ENCODE results near the gene HOXB9.

DNA sequence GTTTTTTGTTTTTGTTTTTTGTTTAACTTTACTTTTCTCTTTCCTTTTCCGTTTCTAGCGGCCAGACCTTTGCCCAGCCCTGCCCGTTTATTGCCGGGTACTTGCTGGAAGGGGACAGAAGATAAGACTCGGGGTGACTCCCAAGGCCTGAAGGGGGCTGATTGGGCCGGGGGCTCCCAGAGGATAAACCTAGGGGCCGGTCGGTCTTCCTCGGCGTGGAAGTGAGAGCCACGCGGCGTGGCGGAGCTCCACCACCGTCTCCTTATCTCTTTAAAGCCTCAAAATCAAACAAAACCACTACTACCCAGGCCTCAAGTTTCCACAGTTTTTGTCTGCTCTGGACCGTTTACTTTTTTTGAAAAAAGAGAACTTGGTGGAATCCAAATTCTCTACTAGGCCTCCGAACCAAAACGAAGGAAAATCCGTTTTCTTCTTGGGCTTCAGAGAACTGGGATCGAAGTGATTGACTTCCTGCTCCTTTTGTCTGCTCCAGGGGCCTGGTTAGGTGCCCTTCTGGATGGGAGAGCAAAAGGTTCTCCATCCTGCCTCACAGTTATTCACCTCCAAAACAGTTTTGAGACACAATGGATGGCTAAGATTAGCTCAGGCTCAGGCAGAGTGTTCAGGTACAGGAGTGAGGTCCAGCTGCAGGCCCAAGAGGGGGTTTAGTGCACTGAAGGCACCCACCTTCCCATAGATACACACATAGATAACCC is 8.5 kb upstream of the HOXB9 start:
- TF ChIP-seq, protein P1, sequence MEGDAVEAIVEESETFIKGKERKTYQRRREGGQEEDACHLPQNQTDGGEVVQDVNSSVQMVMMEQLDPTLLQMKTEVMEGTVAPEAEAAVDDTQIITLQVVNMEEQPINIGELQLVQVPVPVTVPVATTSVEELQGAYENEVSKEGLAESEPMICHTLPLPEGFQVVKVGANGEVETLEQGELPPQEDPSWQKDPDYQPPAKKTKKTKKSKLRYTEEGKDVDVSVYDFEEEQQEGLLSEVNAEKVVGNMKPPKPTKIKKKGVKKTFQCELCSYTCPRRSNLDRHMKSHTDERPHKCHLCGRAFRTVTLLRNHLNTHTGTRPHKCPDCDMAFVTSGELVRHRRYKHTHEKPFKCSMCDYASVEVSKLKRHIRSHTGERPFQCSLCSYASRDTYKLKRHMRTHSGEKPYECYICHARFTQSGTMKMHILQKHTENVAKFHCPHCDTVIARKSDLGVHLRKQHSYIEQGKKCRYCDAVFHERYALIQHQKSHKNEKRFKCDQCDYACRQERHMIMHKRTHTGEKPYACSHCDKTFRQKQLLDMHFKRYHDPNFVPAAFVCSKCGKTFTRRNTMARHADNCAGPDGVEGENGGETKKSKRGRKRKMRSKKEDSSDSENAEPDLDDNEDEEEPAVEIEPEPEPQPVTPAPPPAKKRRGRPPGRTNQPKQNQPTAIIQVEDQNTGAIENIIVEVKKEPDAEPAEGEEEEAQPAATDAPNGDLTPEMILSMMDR (IDR thresholded peaks at IDR 0.05; ENCODE audit: low read length): no peak
- TF ChIP-seq EZH2 (optimal IDR thresholded peaks at IDR 0.05; ENCODE audit: low read depth, low read length): no peak

All from MM.1S (cell line).